Stimulated activated CD8-positive, alpha-beta memory T cell treated with anti-CD3 and anti-CD28 coated beads, Interleukin-7, amount 100 ng/mL, for 24 hours (primary cell): ENCODE measurements around the gene TMSB15C.
"Not testable (repeated sequence)": the region's sequence is repeated elsewhere in the genome, so short reads cannot be mapped to it uniquely, and the experiment has no call there.

Source experiments
- DNase-seq: peaks from one replicate; pipeline ENCODE4 v3.0.0-alpha.2; 2020; ENCODE audit warnings: low read depth

TMSB15C gene

GRCh38 chrX:104075778-104076445 is at the start of gene TMSB15C:
Gene TMSB15C, minus strand, starts transcription at chrX:104076236.
- not testable (repeated sequence) for DNase-seq

- DNase-seq = no peak
Measured at GRCh38 chrX:104122829-104123228, 46.8 kb upstream of the TMSB15C start.

GRCh38 chrX:104118765-104119164 is 42.7 kb upstream of the TMSB15C start:
- no peak for DNase-seq

- DNase-seq = no peak
Measured at GRCh38 chrX:104117759-104118158, 41.7 kb upstream of the TMSB15C start.

- no peak for DNase-seq
Measured at GRCh38 chrX:104113222-104113965, 37.4 kb upstream of the TMSB15C start.

GRCh38 chrX:104112326-104112951 is 36.4 kb upstream of the TMSB15C start, which contains the start of gene ZCCHC18:
Gene ZCCHC18, plus strand, starts transcription at chrX:104112523. Its CDS starts 1,589 bp downstream, at chrX:104114112.
- DNase-seq = no peak

GRCh38 chrX:104110491-104111240 is 34.6 kb upstream of the TMSB15C start:
- DNase-seq = not testable (repeated sequence)

- no peak for DNase-seq
Measured at GRCh38 chrX:104108955-104109354, 32.9 kb upstream of the TMSB15C start.

- DNase-seq = no peak
Measured at GRCh38 chrX:104105330-104106262, 29.6 kb upstream of the TMSB15C start.

GRCh38 chrX:104104676-104105075 is 28.6 kb upstream of the TMSB15C start:
- no peak for DNase-seq

- no peak for DNase-seq
Measured at GRCh38 chrX:104098919-104099318, 22.9 kb upstream of the TMSB15C start.

- no peak for DNase-seq
Measured at GRCh38 chrX:104098151-104098808, 22.2 kb upstream of the TMSB15C start.

- no peak for DNase-seq
Measured at GRCh38 chrX:104085919-104086318, 9.9 kb upstream of the TMSB15C start.

- DNase-seq = no peak
Measured at GRCh38 chrX:104085477-104085876, 9.4 kb upstream of the TMSB15C start.

GRCh38 chrX:104084534-104085277 is 8.7 kb upstream of the TMSB15C start:
- no peak for DNase-seq

- DNase-seq = no peak
Measured at GRCh38 chrX:104084063-104084462, 8.0 kb upstream of the TMSB15C start.

- DNase-seq = not testable (repeated sequence)
Measured at GRCh38 chrX:104077854-104078253, 1.8 kb upstream of the TMSB15C start.

- DNase-seq = not testable (repeated sequence)
Measured at GRCh38 chrX:104062636-104063035, 13.4 kb downstream of the TMSB15C start.

- not testable (repeated sequence) for DNase-seq
Measured at GRCh38 chrX:104054956-104055355, 21.1 kb downstream of the TMSB15C start.

- no peak for DNase-seq
Measured at GRCh38 chrX:104047171-104047570, 28.9 kb downstream of the TMSB15C start.
